Progenitor cell of endocrine pancreas (in vitro differentiated cells): ENCODE results near the gene RELCH. TPM values are rescaled to one million over a fixed set of nuclear protein-coding genes. Genes with fewer than 3 reads are reported as not detected.

Experiments
- DNase-seq: peaks from one replicate; pipeline ENCODE4 v3.0.0; 2021; ENCODE audit warnings: low spot score; ENCODE audit not compliant: unreplicated experiment
- H3K27ac Mint-ChIP-seq: 2 replicates; pipeline ENCODE4 v1.8.0; 2021; ENCODE audit warnings: mild to moderate bottlenecking, moderate library complexity, mixed read lengths
- H3K27me3 Mint-ChIP-seq: 2 replicates; pipeline ENCODE4 v1.8.0; 2021; ENCODE audit warnings: mixed read lengths
- H3K36me3 Mint-ChIP-seq: 2 replicates; pipeline ENCODE4 v1.8.0; 2022; ENCODE audit warnings: mixed read lengths; ENCODE audit not compliant: insufficient read depth
- H3K4me1 Mint-ChIP-seq: 2 replicates; pipeline ENCODE4 v1.8.0; 2021; ENCODE audit warnings: low read depth, mixed read lengths
- H3K4me3 Mint-ChIP-seq: 2 replicates; pipeline ENCODE4 v1.8.0; 2021; ENCODE audit warnings: low read depth, mild to moderate bottlenecking, moderate library complexity, mixed read lengths
- H3K9me3 Mint-ChIP-seq: 2 replicates; pipeline ENCODE4 v1.8.0; 2021; ENCODE audit warnings: low read depth, mixed read lengths
- total RNA-seq: library from RNA; stranded (reverse); gene quantifications from 2 replicates; pipeline ENCODE4 v1.2.1, GENCODE V29; 2021
- TF ChIP-seq, protein P1 (sequence below): fragments of 200-600 bp; sonication (generic); IDR thresholded peaks from one replicate; pipeline ENCODE4 v1.5.0; 2021; ENCODE audit warnings: antibody characterized with exemption, mild to moderate bottlenecking; ENCODE audit not compliant: unreplicated experiment

RELCH gene
- total RNA-seq, 1 donor from 2014 or later = 34.7 TPM

DNA sequence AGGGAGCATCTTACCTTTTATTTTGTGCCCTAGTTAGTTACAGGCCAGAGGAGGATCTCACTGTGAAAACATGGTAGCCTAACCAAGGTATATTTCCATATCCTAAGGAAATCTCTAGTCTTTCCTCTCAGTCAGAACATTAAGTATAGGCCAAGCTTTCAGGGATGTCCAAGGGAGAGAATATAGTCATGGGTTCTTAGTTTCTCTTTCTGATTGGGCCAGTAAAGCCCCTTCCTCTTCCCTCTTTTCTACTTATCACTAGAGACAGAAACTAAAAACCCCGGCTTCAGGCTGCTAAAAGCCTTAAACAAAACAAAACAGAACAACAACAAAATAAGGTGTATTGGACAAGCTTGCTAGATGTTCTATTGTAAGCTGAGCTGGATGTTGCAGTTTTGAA lies 93.7 kb downstream of the RELCH start:
- Mint-ChIP-seq H3K4me3 (no peak overlapping the region), H3K4me1 (peaks cover 7% of the 10 kb centered on the region), H3K27me3 (no peaks in the 10 kb centered on the region), H3K9me3 (no peaks in the 10 kb centered on the region), H3K27ac (no peak overlapping the region), H3K36me3 (peaks cover 14% of the 10 kb centered on the region)
- no peak for DNase-seq
- TF ChIP-seq, protein P1, sequence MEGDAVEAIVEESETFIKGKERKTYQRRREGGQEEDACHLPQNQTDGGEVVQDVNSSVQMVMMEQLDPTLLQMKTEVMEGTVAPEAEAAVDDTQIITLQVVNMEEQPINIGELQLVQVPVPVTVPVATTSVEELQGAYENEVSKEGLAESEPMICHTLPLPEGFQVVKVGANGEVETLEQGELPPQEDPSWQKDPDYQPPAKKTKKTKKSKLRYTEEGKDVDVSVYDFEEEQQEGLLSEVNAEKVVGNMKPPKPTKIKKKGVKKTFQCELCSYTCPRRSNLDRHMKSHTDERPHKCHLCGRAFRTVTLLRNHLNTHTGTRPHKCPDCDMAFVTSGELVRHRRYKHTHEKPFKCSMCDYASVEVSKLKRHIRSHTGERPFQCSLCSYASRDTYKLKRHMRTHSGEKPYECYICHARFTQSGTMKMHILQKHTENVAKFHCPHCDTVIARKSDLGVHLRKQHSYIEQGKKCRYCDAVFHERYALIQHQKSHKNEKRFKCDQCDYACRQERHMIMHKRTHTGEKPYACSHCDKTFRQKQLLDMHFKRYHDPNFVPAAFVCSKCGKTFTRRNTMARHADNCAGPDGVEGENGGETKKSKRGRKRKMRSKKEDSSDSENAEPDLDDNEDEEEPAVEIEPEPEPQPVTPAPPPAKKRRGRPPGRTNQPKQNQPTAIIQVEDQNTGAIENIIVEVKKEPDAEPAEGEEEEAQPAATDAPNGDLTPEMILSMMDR = no peak

DNA sequence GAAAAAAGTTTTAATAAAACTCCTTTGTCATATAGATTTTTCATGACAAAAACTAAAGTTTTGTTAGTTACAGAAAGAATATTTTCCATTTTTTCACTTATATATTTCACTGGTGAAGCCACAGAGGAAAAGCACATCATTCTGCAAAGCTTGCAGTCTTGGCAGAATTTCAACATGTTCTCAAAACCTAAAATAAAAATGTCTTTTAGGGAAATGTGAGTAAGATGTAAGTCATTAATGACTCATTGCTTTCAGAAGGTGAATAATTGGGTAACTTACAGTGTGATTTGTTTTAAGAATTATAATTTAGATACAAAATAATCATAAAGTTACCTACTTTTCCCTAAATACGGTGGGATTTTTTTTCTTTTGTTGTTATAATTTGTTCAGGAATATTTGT lies 94.6 kb downstream of the RELCH start:
- Mint-ChIP-seq H3K27ac (no peak overlapping the region), H3K27me3 (no peaks in the 10 kb centered on the region), H3K36me3 (peaks cover 13% of the 10 kb centered on the region), H3K9me3 (no peaks in the 10 kb centered on the region), H3K4me3 (no peak overlapping the region), H3K4me1 (peaks cover 4% of the 10 kb centered on the region)
- TF ChIP-seq, protein P1 = no peak
- DNase-seq = no peak

DNA sequence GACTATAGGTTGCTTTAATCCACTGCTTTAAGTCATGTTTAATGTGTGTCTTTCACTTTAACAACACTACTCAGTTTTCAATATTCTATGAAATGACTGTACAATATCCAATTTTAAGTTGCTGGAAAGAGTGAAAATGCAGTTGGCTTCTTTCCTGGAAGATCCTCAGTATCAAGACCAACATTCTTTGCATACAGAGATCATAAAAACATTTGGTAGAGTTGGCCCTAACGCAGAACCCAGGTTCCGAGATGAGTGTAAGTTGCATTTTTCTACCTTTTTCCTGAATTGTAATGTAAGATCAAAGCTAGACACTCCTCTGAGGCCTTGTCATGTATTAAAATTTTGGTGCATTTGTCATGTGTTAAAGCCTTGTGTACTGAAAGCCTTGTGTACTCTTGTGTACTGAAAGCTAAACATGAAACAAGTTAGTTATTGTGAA lies 95.2 kb downstream of the RELCH start:
- Mint-ChIP-seq H3K4me3 (no peak overlapping the region), H3K9me3 (no peaks in the 10 kb centered on the region), H3K27me3 (no peaks in the 10 kb centered on the region), H3K27ac (peak overlapping the region; percentile 24), H3K36me3 (peaks cover 11% of the 10 kb centered on the region), H3K4me1 (peaks cover 2% of the 10 kb centered on the region)
- TF ChIP-seq, protein P1 = no peak
- no peak for DNase-seq

DNA sequence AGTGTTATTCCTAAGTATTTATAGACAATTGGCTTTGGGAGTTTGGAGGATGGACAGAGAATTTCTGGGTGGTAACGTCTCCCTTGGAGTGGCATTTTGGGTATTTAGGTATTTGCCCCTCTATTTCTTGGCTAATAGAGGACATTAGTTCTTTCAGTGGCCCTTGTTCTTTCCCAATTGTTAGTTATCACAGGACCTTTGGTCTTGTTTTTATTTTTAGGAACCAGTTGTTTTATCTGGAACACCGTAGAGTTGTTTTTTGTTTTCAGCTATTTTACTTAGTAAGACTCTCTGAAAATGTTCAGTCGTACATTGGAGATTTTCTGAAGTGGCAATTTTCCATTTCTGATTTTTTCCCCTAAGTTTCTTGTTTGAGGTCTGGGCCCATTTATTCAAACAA lies 97.6 kb downstream of the RELCH start:
- H3K27ac Mint-ChIP-seq = no peak overlapping the region
- no peaks in the 10 kb centered on the region for H3K27me3 Mint-ChIP-seq
- DNase-seq = no peak
- no peaks in the 10 kb centered on the region for H3K9me3 Mint-ChIP-seq
- TF ChIP-seq, protein P1 = no peak
- peaks cover 11% of the 10 kb centered on the region for H3K4me1 Mint-ChIP-seq
- no peak overlapping the region for H3K4me3 Mint-ChIP-seq
- peaks cover 14% of the 10 kb centered on the region for H3K36me3 Mint-ChIP-seq

DNA sequence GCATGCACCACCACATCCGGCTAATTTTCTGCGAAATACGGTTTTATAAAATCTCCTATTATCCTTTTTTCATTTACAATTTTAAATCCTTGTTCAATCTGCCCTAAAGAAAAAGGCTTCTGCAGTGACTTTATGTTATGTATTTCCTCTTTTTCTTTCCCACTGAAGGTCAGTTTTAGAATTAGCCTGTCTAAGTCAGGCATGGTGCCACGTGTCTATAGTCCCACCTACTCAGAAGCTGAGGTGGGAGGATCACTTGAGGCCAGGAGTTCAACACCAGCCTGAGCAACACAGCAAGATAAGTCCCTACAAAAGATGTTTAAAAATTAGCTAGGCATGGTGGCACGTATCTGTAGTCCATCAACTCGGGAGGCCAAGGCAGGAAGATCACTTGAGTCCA lies 98.2 kb downstream of the RELCH start:
- no peak for DNase-seq
- peaks cover 14% of the 10 kb centered on the region for H3K36me3 Mint-ChIP-seq
- peaks cover 11% of the 10 kb centered on the region for H3K4me1 Mint-ChIP-seq
- no peaks in the 10 kb centered on the region for H3K9me3 Mint-ChIP-seq
- no peak overlapping the region for H3K27ac Mint-ChIP-seq
- no peak overlapping the region for H3K4me3 Mint-ChIP-seq
- TF ChIP-seq, protein P1 = no peak
- H3K27me3 Mint-ChIP-seq = no peaks in the 10 kb centered on the region
